ENCODE results near the gene CTSL. TPM values are rescaled to one million over a fixed set of nuclear protein-coding genes. Genes with fewer than 3 reads are reported as not detected.
A peak's percentile ranks its signal among the peaks of the same experiment; 100 is the strongest.
"Not testable (repeated sequence)": the region's sequence is repeated elsewhere in the genome, so short reads cannot be mapped to it uniquely, and the experiment has no call there.

Gene CTSL
- total RNA-seq, 1 donor from 2014 or later = 243 TPM

- DNase-seq (ENCODE audit: low read depth in 2 of 2) = no peak
Measured at GRCh38 chr9:87718852-87719612, 6.9 kb upstream of the CTSL start.

GRCh38 chr9:87720173-87720572 is 5.7 kb upstream of the CTSL start:
- no peak for DNase-seq (ENCODE audit: low read depth in 2 of 2)

GRCh38 chr9:87722393-87723088 is 3.4 kb upstream of the CTSL start:
- no peak for DNase-seq (ENCODE audit: low read depth in 2 of 2)

- DNase-seq (ENCODE audit: low read depth in 2 of 2) = no peak
Measured at GRCh38 chr9:87725356-87725899, 491 bp upstream of the CTSL start.

- no peak for DNase-seq (ENCODE audit: low read depth in 2 of 2)
Measured at GRCh38 chr9:87729246-87729645, 3.3 kb downstream of the CTSL start.

- no peak for DNase-seq (ENCODE audit: low read depth in 2 of 2)
Measured at GRCh38 chr9:87731321-87731720, 5.4 kb downstream of the CTSL start.

GRCh38 chr9:87732344-87732743 is 6.4 kb downstream of the CTSL start:
- DNase-seq (ENCODE audit: low read depth in 2 of 2) = no peak

GRCh38 chr9:87732756-87733155 is 6.8 kb downstream of the CTSL start:
- no peak for DNase-seq (ENCODE audit: low read depth in 2 of 2)

GRCh38 chr9:87733273-87734052 is 7.5 kb downstream of the CTSL start:
- DNase-seq (ENCODE audit: low read depth in 2 of 2) = no peak

- no peak for DNase-seq (ENCODE audit: low read depth in 2 of 2)
Measured at GRCh38 chr9:87734106-87734505, 8.2 kb downstream of the CTSL start.

- no peak for DNase-seq (ENCODE audit: low read depth in 2 of 2)
Measured at GRCh38 chr9:87739546-87739945, 13.6 kb downstream of the CTSL start.

GRCh38 chr9:87740209-87740608 is 14.3 kb downstream of the CTSL start:
- DNase-seq (ENCODE audit: low read depth in 2 of 2) = no peak

GRCh38 chr9:87741326-87741725 is 15.4 kb downstream of the CTSL start:
- DNase-seq (ENCODE audit: low read depth in 2 of 2) = no peak

GRCh38 chr9:87741891-87742290 is 16.0 kb downstream of the CTSL start:
- DNase-seq (ENCODE audit: low read depth in 2 of 2) = peak in 1 of 2 donors; percentile 32

GRCh38 chr9:87742813-87743428 is 17.0 kb downstream of the CTSL start:
- DNase-seq (ENCODE audit: low read depth in 2 of 2) = no peak

- DNase-seq (ENCODE audit: low read depth in 2 of 2) = not testable (repeated sequence)
Measured at GRCh38 chr9:87744247-87744646, 18.3 kb downstream of the CTSL start.

- DNase-seq (ENCODE audit: low read depth in 2 of 2) = no peak
Measured at GRCh38 chr9:87746186-87746585, 20.3 kb downstream of the CTSL start.

- DNase-seq (ENCODE audit: low read depth in 2 of 2) = peak in 1 of 2 donors; percentile 19
Measured at GRCh38 chr9:87748881-87749280, 23.0 kb downstream of the CTSL start.

- peak; percentile 38 to 50 for DNase-seq (ENCODE audit: low read depth in 2 of 2)
Measured at GRCh38 chr9:87749335-87750035, 23.6 kb downstream of the CTSL start.

GRCh38 chr9:87750726-87751125 is 24.8 kb downstream of the CTSL start:
- no peak for DNase-seq (ENCODE audit: low read depth in 2 of 2)

GRCh38 chr9:87751423-87751822 is 25.5 kb downstream of the CTSL start:
- DNase-seq (ENCODE audit: low read depth in 2 of 2) = no peak
